PC-9 (cell line): ENCODE measurements around the gene TENM4.

Source experiments
- CTCF ChIP-seq: fragments of 200-600 bp; sonication (generic); conservative IDR thresholded peaks from 2 replicates; pipeline ENCODE4 v1.6.1; 2017; ENCODE audit warnings: mixed run types, antibody characterized with exemption, mild to moderate bottlenecking, moderate library complexity
- EZH2 ChIP-seq: fragments of 200-600 bp; sonication (generic); IDR thresholded peaks from 2 replicates; pipeline ENCODE4 v1.8.0; 2017; ENCODE audit warnings: antibody characterized with exemption, low read depth

DNA sequence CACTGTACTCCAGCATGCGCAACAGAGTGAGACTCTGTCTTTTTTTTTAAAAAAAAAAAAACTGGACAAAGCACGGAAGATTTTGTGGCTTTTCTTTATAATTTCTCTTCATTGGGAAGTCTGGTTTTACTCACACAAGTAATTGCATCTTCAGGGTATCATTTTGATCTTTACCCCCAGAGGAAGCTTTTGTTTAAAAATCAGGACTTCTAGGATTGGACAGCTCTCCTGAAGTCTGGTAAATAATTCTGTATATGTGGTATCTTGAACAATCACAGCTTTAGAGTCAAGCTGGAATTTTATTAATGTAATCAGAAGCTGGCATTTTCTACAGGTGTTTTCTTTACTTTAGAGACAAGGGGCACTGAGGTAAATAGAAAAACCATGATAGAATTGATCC lies 658.1 kb downstream of the TENM4 start:
- TF ChIP-seq CTCF (no peak), EZH2 (no peak)
